CD4-positive, alpha-beta T cell treated with Interleukin-1 beta for 1 hour (primary cell): ENCODE measurements around the gene MYCN.
"Not testable (repeated sequence)": the region's sequence is repeated elsewhere in the genome, so short reads cannot be mapped to it uniquely, and the experiment has no call there.

Experiments used
- DNase-seq, 2 donors: peaks; one replicate each; pipeline ENCODE4 v3.0.0-alpha.2; 2020 to 2022

The MYCN gene

DNA sequence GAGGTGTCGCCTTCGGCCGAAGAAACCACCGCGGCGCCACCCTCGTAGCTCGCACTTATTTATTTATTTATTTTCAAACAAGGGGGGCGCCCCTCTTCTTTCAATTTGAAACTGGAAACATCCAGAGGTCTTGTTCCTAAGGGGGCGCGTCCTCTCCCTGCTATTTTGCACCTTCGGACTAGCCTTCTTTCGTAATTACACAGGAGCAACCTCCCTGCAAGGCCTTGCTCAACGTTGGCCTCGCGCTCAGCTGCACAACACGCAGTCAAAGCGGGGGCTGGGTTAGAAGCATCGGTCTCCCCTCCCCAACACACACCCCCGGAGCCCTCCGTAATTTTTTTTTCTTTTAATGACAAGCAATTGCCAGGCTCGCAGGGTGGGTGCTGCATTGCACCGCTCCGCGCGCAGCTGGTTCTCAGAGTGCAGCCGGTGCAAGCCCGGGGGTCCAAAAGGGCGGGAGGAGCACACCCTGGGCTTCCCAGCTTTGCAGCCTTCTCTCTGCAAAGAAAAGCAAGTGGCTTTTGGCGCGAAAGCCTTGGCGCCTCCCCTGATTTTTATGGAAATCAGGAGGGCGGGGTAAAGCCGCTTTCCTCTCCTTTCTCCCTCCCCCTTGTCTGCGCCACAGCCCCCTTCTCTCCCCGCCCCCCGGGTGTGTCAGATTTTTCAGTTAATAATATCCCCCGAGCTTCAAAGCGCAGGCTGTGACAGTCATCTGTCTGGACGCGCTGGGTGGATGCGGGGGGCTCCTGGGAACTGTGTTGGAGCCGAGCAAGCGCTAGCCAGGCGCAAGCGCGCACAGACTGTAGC is at the start of gene MYCN:
Gene MYCN, plus strand, starts transcription at position 697 of the 807 bp plus-strand sequence. CDS start 1,515 bp downstream, outside the sequence.
- no peak for DNase-seq

DNA sequence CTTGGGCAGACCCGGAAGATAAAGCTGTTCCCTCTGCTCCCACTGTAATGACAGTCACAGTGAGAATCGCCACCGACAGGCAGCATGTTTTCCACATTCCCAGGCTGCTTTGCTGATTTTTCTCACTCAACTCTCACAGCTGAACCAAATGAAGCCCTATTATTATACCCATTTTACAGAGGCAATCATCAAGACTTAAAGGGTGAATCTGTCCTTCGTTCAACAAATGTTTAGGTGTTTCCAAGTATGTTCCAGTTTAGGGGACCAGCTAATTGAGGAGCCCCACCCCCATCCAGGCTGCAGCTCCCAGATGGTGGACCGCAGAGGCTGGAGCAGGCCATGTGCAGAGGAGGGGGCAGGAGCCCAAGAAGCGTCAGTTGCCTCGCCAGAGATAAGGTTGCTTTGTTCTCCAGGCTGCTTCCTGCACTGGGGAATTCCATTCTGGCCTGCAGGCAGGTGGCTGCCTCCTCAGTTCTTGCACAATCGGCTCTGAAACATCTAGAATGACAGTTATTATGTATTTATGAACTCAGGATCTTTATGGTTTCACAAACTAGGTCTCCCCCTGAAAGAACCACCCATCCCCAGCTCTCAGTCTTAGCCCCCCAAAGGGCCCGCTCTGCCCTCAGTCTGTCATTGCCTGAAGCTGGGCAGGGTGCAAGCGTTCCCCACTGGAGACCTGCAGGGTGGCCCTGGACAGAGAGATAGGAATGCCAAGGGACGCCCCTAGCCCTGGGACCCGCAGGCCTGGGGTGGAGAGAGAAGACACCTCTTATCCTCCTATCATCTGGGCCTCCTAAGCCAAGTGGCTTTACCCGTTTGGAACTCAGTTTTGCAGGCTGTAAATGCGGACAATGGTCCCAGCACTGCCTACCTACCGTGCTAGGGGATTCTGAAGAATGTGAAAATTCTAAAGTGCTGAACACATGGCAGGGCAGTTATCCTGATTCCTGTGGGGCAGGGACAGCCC is 49.1 kb upstream of the MYCN start:
- DNase-seq, result no peak

DNA sequence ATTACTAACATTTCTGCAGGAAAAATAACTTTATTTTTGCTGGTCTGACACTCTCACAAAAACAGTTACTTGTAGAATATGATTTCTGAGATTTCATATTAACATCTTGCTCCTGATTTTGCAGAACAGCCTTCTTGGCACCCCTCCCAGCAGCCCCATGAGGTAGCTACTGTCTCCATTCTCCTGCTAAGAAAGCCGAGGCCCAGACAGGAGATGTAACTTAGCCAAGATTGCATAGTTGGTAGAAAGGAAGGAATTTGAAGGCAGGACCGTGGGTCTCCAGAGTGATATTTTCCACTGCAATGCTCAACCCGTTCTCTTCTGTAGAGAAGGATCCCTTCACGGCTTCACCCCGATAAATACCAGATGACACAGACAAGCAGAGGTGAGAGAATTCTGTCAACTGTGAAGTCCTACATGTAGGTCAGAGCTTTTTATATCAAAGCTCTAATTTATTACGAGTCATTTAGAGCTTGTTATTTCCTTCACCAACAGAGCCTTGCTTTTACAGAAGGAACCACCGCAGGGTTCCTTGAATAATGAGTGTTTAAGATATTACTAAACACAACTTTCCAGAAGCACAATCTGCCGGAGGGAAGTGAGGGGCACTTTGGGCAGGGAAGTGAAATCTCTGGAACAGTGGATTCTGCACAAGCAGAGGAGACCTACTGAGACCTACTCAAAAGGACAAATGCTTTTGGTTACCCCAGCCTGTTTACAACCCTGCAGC is 48.0 kb upstream of the MYCN start:
- no peak for DNase-seq

DNA sequence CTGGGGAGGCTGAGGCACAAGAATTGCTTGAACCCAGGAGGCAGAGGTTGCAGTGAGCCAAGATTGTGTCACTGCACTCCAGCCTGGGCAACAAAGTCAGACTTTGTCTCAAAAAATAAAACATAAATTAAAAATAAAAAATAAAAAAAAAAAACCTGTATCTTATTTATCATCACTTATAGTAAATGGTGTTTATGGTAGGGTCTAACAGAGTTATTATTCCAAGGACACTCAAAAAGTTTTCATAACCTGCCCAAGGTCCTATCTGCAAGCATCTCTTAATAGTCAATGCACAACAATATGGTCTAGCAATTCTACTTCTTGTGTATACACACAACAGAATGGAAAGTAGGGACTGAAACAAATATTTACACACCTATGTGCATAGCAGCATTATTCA is 47.3 kb upstream of the MYCN start:
- no peak for DNase-seq

DNA sequence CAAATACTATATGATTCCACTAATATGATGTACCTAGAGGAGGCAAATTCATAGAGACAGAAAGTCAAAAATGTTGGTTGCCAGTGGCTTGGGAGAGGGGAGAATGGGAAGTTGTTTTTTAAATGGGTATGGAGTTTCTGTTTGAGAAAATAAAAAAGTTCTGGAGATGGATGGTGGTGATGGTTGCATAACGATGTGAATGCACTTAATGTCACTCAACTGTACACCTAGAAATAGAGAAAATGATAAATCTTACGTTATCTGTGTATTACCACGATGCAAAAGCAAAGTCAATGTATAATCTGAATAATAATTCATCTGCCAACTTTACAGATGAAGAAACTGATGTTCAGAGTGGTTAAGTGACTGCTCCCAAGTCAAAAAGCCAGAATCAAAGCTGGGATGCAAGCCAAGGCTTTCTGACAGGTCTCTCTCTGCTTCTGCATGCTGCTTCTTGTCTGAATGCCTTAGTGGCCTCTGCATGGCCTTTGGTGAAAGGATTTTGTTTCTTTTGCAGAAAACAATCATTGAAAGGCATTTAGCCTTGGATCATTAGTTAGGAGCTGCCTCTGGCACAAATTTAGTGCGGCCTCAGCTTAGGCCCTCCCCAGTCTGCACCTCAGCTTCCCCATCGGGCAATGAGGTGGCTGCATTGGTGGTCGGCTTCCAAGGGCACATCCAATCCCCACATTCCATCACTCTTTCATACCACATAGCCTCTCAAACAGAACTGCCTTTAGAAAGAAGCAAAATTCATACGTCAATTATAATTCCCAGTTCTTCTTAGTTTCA is 46.5 kb upstream of the MYCN start:
- no peak for DNase-seq

DNA sequence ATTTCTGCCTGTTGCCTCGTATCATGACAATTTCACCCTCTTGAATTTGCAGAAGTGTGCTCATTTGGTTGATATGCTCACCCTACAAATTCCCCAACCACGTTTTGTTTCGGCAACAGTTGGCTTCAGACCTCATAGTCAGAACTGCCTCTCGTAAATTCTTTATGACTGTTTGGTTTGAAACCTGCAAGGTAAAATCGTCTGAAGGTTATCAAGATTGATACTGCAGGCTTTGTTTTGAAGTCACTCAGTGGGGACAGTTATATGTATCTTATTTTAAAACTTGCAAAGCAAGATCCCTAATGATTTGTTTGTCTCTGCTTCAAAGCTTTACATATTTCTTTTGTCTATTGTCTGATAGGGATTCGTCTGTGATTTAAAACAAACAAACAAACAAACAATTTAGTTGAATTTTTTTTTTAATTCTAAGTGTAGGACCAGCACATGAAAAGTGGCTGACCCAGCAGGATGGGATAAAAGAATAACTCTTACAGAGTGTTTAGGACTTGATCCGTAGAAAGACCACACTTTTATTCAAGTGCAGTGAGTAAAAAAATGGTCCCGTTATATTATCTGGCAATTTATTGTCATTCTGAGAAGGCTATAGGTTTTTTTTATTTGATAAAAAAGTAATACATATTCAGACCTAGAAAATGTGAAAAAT is 45.7 kb upstream of the MYCN start:
- DNase-seq, result no peak

DNA sequence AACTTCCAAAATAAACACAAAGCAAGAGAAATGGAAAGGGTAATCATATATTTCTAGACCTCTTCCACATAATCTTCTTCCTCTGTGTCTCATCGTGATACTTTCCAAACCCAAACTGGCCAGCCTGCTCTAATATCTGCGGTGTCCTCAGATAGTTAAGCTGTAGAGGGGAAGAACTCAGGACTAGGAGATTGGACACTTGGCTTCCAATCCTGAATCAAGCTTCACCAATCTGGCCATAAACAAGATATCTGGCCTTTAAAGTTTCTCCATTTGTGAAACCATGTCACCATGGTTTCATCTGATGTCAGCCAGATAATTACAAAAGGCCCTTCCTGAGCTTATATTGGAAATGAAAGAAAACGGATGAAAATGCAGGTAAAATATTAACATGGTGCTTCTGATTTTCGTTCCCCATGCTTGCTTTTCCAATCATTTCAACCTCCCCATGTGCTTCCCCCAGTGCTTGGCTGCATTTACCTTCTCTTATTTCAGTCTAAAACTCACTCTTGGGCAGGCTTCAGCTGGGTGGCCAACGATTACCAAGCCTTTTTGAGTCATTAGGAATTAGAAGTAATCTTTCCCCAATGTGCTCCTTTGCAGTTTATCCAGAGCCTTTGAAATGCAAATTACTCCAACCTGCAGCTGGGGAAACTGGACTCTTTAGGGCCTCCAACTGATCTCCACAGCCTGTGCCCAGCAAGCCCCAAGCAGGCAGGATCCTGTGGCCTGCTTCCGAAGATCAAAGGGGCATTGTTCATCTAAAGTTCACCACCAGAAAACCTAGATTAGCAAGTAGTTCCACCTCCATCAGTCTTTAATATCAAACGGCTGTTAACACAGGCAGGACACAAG is 44.5 kb upstream of the MYCN start:
- DNase-seq, result no peak

DNA sequence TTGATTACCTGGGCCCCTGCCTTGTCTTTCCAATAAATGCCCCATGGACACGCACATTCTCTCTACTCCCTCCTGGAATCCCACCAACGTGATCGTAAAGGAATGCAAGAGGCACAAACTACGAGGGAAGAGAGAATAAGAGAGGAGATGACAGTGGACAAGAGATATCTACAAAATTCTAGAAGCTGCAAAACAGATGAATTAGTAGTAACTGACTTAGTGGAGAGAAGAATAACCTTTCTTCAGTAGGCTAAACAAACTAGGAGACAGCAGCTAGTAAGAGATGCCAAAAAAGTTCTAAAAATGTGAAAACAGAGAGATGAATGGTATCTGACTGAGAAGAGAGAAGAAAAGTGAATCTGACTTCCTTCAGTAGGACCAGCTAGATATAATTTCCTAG is 43.5 kb upstream of the MYCN start:
- DNase-seq, result no peak

DNA sequence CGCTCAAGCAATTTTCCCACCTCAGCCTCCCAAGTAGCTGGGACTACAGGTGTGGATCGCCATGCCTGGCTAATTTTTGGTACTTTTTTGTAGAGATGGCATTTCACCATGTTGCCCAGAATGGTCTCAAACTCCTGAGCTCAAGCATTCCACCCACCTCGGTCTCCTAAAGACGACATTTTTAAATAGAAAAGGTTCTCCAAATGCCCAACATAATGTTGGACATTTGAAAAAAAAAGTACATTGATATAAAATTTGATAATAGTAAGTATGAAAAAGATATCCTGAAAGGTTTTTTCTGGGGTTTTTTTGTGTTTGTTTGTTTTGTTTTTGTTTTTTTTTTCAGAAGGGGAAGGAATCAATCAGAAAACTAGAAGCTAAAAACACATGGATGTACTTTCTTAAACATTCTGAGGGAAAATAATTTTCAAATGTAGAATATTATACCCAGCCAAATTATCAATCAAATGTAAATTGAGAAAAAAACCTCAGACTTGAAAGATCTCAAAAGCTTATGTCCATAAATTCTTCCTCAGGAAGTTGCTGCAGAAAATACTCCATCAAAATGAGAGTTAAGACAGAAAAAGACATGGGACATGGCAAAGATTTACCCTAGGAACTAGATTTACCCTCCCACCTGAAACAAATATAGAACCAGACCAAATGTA is 42.8 kb upstream of the MYCN start:
- no peak for DNase-seq

DNA sequence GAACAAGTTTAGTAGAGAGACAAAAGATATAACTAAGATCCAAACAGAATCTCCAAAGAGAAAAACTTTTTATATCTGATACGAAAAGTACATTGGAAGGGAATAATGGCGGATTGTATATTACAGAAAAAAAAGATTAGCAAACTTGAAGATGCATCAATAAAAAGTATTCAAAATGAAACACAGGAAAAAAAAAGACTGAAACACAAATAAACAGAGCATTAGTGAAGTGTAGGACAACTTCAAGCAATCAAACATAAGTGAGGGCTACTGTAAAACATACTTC is 41.1 kb upstream of the MYCN start:
- no peak for DNase-seq

DNA sequence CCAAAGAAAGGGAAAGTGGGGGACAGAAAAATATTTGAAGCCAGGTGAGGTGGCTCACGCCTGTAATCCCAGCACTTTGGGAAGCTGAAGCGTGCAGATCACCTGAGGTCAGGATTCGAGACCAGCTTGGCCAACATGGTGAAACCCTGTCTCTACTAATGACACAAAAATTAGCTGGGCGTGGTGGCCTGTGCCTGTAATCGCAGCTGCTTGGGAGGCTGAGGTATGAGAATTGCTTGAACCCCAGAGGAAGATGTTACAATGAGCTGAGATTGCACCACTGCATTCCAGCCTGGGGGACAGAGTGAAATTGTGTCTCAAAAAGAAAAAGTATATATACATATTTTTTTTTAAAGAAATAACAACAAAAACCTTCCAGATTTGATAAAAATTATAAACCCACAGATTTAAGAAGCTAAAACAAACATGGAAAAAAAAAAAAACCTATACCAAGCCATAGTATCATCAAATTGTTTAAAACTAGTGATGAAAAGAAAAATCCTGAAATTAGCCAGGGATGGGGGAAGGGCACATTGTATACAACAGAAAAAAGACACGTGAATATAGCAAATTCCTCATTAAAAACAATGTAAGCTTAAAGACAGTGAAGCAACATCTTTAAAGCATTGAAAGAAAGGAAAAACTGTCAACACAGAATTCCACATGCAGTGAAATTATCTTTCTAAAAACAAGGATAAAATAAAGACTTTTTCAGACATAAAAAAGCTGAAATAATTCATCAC is 40.4 kb upstream of the MYCN start:
- no peak for DNase-seq

DNA sequence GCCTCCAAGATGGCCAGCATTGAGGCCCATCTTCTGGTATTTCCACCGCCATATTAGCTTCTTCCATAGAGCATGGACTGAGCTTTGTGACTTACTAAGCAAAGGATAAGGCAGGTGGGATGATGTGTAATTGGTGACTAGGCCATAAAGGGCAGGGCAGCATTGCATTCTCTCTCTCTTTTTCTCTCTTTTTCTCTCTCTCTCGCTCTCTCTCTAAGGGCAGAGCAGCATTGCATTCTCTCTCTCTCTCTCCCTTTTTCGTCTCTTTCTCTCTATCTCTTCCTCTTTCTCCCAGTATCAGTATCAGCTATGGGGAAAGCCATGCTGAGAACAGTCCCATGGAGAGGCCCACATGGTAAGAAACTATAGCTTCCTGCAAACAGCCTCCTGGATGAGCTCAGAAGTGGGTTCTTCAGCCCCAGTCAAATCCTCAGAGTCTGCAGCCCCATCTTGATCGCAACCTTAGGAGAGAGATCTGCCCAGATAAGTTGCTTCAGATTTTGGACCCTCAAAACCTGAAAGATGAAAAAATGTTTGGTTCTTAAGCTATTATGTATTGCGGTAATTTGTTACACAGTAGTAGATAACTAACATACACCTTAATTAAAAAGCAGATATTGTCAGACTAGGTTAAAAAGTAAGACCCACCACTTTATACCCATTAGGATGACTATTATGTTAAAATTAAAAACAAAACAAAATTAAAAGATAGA is 39.1 kb upstream of the MYCN start:
- no peak for DNase-seq

DNA sequence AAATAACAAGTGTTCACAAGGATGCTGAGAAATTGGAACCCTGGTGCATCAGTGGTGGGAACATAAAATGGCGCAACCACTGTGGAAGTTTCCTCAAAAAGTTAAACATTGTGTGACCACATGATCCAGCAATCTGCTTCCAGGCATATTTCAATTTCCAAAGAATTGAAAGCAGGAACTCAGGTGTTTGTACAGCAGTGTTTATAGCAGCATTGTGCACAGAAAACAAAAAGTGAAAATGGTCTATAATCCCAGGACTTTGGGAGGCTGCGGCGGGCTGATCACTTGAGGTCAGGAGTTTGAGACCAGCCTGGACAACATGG is 38.6 kb upstream of the MYCN start:
- DNase-seq, result no peak

DNA sequence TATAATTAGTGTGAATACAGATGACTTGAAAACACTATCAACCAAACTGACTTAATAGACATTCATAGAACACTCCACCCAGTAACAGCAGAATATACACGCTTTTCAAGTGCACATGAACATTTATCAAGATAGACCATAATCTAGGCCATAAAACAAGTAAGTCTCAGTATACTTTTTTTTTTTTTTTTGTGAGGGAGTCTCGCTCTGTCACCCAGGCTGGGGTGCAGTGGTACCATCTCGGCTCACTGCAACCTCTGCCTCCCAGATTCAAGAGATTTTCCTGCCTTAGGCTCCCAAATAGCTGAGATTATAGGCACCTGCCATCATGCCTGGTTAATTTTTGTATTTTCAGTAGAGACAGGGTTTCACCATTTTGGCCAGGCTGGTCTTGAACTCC is 36.4 kb upstream of the MYCN start:
- not testable (repeated sequence) for DNase-seq

DNA sequence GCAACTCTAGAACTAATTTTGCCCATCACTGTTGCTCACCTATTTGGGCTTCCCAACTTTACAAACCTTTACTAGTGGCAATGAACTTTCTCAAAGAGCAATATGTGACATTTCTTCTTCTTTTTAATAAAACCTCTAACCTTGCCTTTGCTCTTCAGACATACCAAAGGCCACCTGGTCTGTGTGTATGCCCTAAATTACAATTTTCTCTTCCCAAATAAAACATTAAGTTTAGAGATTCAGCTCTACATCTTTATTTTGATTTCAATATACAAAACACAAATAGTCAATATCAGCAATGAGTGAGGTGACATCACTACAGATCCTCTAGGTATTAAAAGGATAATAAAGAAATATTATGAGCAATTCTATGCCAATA is 35.1 kb upstream of the MYCN start:
- DNase-seq, result no peak

DNA sequence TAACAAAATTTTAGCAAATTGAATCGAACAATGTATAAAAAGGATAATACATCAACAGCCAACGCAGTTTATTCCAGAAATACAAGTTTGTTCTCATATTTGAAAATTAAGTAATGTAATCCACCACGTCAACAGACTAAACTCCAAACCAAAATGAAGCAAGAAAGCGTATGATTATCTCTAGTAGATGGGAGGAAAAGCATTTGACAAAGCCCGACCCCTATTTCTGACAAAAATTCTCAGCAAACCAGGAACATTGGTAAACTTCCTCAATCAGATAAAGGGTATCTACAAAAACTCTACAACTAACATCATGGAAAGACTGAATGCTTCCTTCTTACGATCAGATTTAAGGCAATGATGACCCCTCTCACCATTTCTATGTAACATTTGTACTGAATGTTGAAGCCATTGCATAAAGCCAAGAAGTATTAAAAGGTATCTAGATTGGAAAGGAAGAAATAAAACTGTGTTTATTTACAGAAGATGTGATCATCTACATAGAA is 34.3 kb upstream of the MYCN start:
- no peak for DNase-seq

DNA sequence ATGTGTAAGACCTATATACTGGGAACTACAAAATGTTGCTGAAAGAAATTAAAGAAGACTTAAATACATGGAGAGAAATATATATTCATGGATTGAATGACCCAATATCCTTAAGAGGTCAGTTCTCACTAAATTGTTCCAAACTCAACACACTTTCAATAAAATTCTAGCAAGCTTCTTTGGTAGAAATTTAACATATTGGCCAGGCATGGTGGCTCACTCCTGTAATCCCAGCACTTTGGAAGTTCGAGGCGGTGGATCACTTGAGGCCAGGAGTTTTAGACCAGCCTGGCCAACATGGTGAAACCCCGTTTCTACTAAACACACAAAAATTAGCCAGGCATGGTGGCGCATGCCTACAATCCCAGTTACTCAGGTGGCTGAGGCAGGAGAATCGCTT is 33.6 kb upstream of the MYCN start:
- DNase-seq, result no peak

DNA sequence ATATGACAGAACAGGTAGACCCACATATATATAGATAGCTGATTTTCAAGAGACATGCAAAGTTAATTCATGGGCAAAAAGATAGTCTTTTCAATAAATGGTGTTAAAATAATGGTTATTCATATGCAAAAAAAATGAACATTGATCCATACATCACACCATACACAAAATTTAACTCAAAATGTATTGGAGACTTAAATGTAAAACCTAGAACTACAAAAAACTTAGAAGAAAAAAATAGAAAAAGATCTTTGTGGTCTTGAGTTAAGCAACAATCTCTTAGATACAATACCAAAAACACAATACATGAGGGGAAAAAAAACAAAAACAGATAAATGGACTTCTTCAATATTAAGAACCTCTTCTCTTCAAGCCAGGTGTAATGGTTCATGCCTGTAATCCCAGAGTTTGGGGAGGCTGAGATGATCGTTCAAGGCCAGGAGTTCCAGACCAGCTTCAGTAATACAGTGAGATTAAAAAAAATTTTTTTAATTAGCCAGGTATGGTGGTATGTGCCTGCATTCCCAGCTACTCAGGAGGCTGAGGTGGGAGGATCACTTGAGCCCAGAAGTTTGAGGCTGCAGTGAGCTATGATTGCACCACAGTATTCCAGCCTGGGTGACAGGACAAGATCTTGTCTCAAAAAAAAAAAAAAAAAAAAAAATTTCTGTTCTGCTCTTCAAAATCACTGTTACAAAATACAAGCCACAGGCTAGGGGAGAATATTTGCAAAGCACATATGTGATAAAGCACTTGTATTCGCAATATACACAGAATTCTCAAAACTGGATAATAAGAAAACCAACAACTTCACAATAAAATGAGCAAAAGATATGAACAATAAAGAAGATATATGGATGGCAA is 32.7 kb upstream of the MYCN start:
- no peak for DNase-seq
